Stimulated activated CD8-positive, alpha-beta memory T cell treated with anti-CD3 and anti-CD28 coated beads, Interleukin-4, amount 100 ng/mL, for 24 hours (primary cell): ENCODE data around the gene ZFP57.
"Not testable (repeated sequence)": the region's sequence is repeated elsewhere in the genome, so short reads cannot be mapped to it uniquely, and the experiment has no call there.

Source experiments
- DNase-seq: peaks from one replicate; pipeline ENCODE4 v3.0.0-alpha.2; 2020; ENCODE audit warnings: low read depth

Gene ZFP57

GRCh38 chr6:29696147-29697125 lies 15.5 kb upstream of the ZFP57 start:
- DNase-seq = no peak

GRCh38 chr6:29694637-29695036 lies 13.7 kb upstream of the ZFP57 start:
- DNase-seq = no peak

DNA sequence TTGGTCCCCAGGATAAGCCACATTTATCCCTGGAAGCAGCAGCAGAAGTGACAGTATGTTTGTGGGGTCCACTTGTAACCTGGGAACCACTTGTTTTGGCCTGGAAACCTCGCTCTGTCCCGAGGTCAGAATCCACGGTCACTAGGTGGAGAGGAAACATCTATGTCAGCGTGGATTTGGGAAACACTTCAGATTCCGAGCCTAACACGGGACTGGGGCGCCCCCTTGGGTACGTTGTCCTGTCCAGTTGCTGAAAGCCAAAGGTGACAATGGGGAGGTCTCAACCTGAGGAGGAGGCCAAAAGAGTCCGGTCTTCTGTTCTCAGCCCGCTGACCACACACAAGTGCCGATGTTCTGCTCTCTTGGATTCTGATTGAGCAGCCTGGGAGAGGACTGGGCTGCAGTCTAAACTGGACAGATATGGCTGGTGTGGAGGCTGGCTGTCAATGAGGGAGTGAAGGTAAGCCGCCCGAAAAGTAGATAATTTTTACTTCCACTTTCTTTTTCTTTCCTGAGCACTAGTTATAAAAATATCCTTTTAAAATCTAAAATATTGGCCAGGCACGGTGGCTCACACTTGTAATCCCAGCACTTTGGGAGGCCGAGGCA lies 4.9 kb upstream of the ZFP57 start:
- no peak for DNase-seq

DNA sequence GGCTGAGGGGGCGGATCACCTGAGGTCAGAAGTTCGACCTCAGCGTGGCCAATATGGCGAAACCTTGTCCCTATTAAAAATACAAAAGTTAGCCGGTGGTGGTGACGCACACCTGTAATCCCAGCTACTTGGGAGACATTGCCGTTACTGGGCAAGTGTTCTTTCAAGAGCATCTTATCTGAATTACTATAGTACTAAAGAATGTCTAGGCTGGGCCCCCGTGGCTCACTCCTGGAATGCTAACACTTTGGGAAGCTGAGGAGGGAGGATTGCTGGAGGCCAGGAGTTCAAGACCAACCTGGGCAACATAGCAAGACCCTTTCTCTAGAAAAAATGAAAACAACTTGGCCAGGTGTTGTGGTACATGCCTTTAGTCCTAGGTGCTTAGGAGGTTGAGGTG lies 859 bp upstream of the ZFP57 start:
- DNase-seq = no peak

DNA sequence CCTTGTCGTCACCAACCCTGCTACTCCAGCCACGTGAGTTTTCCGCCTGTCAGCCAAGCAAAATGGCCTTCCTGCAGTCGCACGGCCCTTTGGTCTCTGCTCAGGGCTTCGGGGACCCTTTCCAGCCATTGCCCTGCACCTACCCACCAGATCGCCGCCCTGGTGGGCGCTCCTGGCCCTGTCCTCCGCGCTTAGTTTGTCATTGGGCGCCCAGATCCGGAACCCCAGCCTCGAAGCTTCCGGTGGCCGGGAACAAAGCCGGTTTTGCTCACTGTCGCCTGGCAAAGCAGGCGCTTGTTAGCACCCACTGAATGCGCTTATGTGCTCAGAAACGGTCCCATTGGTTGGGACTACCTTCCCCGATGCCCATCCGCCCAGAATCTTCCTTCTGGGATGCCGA lies 536 bp downstream of the ZFP57 start:
- no peak for DNase-seq

DNA sequence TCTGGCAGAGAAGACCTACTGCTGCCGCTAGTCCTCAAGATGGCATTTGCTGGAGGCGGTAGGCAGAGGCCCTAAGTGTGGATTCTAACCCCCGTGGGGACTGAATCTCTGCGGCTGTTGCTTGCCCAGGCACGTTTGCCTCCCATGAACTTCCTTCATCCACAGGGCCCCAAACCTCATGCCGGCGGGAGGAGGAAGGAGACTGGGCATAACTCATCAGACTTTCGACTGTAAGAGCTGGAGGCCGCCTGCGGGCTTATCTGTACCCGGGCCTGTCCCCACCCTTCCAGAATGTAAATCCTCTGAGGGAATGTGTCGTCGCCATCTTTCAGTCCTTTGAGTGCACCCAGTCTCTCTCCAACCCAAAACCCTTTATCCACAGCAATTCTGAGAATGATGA lies 990 bp downstream of the ZFP57 start:
- no peak for DNase-seq

DNA sequence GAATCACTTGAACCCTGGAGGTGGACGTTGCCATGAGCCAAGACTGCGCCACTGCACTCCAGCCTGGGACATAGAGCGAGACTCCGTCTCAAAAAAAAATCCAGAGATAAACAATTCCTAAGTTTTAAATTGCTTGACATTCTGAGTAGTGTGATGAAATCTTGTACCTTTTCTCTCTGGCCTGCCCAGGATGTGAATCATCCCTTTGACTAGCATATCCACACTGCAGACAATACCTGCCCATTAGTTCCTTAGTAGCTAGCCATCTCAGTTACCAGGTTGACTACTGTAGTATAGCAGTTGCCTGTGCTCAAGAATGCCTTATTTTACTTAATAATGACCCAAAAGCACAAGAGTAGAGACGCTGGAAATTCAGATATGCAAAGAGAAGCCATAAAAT lies 2.8 kb downstream of the ZFP57 start:
- no peak for DNase-seq

DNA sequence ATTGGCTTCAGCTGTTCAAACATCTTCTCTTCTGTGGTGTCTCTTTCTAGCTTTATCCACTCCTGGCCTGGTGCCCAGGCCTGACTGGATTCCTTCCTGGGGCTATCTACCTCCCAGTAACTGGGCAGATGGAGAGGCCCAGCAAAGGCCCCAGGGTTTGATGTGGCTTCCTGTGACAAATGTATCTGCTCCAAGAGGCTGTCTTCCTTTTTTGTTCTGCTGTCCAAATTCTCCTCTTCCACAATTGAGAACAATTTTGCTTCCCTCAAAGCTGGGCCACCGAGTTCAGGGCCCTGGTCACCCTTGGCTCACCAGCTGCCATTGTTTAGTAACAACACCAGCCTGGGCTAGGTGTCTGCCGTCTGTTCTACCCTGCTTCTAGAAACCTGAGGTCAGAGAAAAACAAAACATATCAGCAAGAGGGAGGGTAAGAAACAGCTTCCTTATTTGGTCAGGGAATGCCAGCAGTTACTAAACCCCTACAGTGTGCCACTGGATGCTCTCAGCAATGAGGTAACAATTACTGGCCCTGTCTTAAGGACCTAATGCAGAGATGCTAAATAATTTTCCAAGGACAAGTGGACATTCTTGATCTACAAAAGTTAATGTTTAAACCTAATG lies 3.9 kb downstream of the ZFP57 start:
- DNase-seq = no peak

DNA sequence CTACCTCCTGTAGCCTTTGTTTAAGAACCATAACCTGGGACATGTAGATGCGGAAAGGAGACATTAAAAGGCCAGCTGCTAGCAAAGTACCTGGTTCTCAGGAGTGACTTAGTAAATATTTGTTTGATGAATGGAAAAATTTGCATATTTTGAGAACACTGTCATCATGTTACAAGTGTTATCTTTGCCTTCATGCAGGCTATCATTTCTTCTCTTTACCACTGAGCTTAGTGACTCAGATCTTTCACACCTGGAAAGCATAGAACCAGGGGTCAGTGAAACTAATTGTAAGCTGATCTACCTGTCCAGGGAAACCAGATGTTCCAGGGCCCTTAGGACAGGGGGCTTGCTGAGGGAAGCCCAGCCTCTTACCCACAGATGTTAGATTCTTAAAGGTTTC lies 5.4 kb downstream of the ZFP57 start:
- no peak for DNase-seq

DNA sequence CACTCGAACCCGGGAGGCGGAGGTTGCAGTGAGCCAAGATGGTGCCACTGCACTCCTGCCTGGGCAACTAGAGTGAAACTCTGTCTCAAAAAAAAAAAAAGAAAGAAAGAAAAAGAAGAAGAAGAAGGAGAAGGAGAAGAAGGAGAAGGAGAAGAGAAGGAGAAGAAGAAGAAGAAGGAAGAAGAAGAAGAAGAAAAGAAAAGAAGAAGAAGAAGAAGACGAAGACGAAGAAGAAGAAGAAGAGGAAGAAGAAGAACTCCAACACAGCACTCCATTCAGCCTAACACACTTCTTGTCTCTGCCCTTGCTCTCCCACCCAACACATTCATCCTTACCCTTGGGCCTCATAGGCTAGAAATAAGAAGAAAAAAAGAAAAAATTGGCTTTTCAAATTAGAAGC lies 6.9 kb downstream of the ZFP57 start:
- DNase-seq = no peak

GRCh38 chr6:29673161-29673560 lies 7.8 kb downstream of the ZFP57 start:
- no peak for DNase-seq

- DNase-seq = not testable (repeated sequence)
Observed at GRCh38 chr6:29672116-29672515, 8.8 kb downstream of the ZFP57 start.

DNA sequence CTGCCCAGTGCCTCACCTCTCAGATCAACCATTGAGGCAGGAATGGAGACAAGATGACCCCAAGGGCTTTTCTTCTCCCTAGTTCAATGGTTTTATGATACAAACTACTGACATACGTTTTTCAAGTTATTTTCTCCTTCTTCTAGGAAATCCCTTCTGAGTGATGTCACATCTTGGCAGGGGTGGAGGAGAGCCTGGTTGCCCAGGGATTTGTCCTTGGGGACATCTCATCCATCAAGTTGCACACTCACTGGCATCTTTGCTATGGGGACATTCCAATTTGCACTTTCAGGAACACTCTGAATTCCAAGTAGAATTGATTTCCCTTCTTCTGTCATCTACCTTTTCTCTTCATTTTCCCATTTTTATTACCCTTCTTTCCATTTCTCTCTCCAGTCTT lies 9.9 kb downstream of the ZFP57 start:
- no peak for DNase-seq

DNA sequence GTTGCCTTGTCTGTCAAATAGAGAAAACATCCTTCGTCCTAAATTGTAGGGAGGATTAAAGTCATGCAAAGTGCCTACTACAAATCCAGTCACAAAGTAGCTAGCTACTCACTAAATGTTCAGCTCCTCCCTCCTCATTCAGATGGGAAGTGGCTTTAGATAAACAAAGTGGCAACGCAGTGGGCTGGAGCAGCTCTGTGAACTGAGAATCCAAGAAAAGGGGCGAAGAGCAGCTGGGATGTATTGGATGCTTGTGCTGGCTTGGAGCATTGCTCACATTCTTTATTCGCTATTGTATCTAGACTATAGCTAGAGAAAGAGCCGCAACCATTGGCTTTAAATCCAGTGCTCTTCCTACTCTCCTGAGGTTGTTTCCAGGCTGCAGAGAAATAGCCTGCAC lies 13.8 kb downstream of the ZFP57 start:
- no peak for DNase-seq

GRCh38 chr6:29666826-29667130 lies 14.2 kb downstream of the ZFP57 start:
- no peak for DNase-seq

- DNase-seq = no peak
Observed at GRCh38 chr6:29665942-29666825, 14.8 kb downstream of the ZFP57 start.

DNA sequence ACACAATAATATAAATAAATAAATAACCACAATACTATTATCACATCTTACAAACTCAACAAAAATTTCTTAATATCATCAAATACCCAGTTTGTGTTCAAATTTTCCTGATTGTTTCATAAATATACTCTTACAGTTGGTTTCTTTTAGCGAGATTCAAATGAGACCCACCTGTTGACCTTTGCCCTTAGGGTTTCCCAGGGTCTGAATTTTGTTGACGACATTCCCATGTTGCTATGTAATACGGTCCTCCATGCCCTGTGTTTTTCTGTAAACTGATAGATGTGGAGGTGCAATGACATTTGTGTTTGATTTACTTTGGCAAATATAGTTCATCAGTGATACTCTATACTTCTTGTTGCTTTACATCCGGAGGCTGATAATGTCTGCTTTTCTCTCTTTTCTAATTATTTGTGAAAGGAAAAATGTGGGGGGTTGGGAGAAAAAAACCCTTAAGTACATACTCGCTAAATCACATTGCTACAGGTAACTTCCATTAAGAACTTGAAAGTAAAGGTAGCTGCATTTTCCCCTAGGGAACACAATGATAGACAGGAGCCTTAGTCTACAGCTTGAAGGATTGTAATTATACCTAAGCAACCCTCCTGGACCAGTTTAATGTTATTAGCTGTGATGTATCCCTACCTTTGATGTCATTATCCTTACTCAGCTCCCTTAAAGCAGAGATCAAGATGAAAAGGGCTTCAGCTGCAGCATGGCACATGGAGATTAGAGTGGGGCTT lies 17.5 kb downstream of the ZFP57 start:
- DNase-seq = no peak

DNA sequence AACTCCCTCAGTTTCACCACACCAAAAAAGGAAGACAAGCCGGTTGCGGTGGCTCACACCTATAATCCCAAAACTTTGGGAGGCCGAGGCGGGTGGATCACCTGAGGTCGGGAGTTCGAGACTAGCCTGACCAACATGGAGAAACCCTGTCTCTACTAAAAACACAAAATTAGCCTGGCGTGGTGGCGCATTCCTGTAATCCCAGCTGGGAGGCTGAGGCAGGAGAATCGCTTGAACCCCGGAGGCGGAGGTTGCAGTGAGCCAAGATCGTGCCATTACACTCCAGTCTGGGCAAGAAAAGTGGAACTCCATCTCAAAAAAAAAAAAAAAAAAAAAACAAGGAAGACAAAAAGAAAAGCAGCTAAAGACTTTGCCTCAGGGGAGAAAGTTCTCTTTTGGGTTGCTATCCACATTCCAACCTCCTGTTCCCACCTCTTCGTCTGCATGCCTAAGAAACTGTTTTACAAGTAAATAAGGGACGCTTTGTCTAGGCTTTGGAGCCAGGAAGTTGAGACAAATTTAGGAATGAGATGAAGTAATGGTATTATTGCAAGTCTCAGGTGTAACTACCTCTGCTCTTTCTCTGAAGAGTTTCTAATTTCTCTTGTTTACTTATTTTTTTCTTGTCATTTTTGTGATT lies 19.3 kb downstream of the ZFP57 start:
- DNase-seq = not testable (repeated sequence)

DNA sequence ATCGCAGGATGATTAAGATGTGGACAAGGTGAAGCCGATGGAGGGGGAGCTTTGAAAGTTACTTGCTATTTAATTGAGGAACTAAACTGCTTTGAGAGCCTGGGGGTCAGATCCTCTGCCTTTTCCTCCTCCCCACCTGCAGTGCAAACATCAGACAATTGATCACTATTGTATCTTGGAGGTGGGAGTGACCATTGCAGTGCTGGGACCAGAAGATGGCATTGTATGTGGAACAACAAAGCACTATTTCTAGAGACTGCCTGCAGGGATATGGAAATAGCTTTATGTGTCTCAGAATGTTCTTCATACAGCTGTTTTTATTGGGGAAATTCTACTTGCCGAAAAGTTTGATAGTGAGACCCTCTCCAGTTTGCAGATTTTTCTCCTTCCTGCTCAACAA lies 19.9 kb downstream of the ZFP57 start:
- no peak for DNase-seq

DNA sequence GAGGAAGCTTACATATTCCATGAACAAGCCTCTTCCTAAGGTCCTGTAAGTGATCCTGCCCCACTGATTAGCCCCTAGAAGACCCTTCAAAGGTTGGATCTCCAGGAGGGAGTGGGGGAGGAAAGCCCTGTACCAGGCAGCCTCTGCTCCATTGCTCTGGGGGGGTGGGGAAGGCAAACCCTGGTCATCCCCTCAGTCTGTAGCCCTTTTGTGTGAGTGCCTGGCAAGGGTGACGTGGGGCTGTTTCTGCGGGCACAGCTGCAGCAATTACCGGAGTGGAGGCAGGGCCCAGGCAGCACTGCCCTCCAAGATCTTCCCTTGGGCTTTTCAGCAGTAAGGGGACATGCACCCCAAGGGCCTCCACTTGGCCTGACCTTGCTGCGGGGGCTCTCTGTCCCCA lies 24.2 kb downstream of the ZFP57 start, which contains the start of gene MOG:
TSS of gene MOG (plus strand) at position 295 of the 400 bp plus-strand sequence. CDS start 118 bp downstream, outside the sequence.
- DNase-seq = no peak

- no peak for DNase-seq
Observed at GRCh38 chr6:29656157-29656556, 24.8 kb downstream of the ZFP57 start.
